Superior temporal gyrus (tissue), 1 donor: ENCODE data around the gene ANO1.
"Not testable (repeated sequence)": the region's sequence is repeated elsewhere in the genome, so short reads cannot be mapped to it uniquely, and the experiment has no call there.

ENCODE experiments used
- DNase-seq: peaks from one replicate; pipeline ENCODE4 v3.0.0-alpha.2; 2016; ENCODE audit errors: extremely low spot score

Gene ANO1

GRCh38 chr11:70209391-70209912 is 131.3 kb downstream of the ANO1 start:
- DNase-seq: no peak

GRCh38 chr11:70210051-70210501 is 132.0 kb downstream of the ANO1 start:
- no peak for DNase-seq

DNA sequence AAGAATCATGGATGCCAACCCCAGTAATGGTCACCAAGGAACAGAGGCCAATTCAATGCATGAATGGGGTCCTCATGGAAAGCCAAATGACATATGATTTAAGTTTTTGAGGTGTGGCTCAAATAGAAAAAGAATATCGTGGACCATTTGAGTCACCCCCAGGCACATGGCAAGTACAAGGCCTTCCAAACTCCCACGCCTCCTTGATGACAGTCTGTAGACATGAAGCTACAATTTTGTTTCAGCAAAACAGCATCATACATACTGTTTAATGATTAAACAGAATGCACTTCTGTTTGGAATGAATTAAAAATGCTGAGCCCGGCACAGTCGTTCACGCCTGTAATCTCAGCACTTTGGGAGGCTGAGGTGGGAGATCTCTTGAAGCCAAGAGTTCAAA is 132.4 kb downstream of the ANO1 start:
- DNase-seq: no peak

GRCh38 chr11:70212227-70212811 is 134.2 kb downstream of the ANO1 start:
- DNase-seq: no peak

DNA sequence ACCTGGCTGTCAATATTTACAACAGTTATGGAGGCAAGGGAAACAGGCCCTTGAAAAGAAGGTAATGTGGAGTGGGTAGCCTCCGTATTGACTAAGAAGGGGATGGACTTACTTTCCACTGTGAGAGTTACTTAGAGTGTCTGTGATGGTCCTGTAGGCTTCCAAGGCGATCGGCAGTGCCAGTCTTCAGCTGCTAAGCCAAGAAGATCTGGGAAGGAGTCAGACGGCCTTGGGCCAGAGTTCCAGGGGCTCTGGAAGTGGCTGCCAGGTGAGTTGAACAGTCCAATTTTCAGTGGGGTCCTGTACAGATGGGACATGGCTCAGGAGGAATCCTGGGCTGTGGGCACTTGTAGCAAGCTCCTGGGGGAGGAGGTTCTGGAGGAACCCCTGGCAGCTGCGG is 139.3 kb downstream of the ANO1 start:
- not testable (repeated sequence) for DNase-seq

DNA sequence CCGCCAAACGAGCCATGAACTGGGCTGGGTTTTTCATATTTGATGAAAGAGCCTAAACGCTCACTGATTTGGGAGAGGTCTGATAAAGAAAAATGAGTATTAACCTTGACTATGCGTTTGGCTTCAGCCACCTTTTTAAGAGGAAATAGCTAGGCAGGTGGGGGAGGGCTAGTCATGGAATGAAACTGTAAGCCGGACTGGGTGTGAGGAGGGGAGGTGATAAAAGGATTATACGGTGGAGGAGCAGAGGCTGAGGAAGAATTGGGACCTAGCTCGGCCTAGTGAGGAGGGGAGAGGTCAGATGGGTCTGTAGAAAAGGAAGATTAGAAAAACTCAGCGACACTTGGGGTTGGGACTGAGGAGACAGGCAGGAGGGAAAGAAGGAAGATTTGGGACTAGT is 140.0 kb downstream of the ANO1 start:
- not testable (repeated sequence) for DNase-seq

GRCh38 chr11:70220136-70220535 is 142.0 kb downstream of the ANO1 start:
- DNase-seq: no peak

- no peak for DNase-seq
Measured at GRCh38 chr11:70220920-70221319, 142.8 kb downstream of the ANO1 start.

- no peak for DNase-seq
Measured at GRCh38 chr11:70225681-70226177, 147.6 kb downstream of the ANO1 start.

GRCh38 chr11:70226183-70226582 is 148.1 kb downstream of the ANO1 start:
- DNase-seq: no peak

DNA sequence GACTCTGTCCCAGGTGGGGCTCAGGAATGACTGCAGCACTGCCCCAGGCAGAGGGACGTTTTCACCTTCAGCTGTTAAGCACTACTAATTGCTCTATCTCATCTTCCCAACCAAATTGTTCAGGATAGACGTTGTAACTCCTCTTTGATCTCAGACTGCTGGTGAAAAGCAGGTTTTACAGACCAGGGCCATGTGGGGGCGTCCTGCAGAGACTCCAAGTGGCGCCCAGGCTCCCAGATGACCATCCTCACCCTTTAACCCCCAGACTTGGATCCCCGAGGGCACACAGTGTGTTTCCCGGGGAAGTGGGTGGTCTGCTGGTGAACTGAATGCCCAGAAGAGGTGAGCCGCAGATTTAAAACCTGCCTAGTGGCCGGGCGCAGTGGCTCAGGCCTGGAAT is 148.8 kb downstream of the ANO1 start:
- DNase-seq: no peak

- DNase-seq: no peak
Measured at GRCh38 chr11:70229737-70230136, 151.6 kb downstream of the ANO1 start.

DNA sequence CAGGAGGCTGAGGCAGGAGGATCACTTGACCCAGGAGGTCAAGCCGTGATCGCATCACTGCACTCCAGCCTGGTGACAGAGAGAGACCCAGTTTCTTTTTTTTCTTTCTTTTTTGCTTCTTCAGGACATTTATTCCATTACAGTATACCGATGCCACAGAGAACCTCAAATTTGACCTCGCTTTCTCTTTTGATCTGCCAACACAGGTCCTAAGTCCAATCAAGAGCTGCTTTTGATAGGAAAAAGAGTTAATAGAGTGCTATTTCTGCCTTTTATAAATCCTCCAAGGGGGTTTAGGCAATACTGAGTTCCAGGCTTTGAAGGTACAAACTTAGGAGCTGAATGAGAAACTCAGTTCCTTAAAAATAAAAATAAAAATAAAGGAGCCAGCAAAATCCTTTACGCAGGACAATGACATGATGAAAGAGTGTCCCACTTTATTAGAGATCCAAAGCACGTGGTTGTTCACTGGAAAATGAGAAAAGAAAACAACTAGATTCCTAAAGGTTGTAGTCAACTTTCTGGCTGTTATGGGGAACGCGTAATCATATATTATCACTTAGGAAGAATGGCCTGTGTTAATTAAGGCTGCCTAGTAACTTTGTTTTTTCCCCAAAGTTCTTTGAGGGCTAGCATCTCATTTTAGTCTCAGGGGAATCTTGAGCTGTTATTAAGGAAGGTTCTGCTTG is 152.2 kb downstream of the ANO1 start:
- DNase-seq: no peak

DNA sequence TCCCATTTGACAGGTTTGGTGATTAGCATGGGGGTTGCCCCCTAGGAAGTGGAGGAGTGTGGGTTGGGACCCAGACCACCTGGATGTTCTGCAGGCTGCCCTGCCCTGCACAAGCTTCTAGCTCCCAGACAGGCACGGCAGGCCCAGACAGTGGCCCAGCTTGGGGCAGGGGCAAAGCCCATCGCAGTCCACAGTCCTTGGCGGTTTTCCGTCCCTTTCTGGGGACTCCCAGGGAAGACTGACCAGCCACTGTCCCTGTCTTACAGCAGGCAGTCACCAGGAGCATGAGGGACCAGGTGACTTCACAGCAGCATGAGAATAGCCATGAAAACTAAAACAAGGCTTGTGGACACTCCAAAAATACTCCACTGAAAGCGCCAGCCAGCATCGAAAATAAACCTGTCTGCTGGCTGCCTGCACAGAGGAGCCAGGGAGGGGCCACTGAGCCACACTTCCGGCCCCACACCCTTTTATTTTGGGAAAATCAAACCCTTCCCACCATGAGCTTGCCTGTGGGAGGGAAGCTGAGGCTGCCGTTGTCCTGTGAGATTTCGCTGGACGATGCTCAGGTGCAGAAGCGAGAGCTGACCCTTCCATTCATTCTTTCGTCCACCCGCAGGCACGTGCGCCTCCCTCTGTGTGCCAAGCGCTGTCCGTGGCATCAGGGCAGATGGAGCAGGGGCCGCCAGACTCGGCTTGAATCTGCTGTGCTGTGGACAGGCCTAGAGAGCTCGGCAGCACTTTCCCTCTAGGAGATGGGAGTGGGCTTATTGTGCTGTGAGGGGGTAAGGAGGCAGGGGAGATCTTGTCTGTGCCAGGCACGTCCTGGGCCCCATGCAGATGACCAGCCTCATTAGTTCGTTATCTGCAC is 153.0 kb downstream of the ANO1 start:
- no peak for DNase-seq

DNA sequence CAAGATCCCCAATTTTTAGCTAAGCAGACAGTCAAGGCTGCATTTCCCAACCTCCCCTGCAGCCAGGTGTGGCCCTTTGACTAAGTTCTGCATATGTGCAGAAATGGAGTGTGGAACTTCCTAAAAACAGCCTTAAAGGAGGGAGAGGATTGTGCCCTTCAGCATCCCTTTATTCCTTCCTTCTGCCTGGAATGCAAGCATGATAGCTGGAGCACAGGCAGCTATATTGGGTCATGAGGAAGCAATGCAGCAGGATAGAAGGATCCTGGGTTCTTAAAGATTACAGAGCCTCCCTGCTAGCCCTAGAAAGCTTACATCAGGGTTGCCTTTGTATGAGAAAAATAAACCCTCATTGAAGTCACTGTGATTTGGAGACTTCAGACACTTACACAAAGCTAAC is 154.9 kb downstream of the ANO1 start:
- no peak for DNase-seq

DNA sequence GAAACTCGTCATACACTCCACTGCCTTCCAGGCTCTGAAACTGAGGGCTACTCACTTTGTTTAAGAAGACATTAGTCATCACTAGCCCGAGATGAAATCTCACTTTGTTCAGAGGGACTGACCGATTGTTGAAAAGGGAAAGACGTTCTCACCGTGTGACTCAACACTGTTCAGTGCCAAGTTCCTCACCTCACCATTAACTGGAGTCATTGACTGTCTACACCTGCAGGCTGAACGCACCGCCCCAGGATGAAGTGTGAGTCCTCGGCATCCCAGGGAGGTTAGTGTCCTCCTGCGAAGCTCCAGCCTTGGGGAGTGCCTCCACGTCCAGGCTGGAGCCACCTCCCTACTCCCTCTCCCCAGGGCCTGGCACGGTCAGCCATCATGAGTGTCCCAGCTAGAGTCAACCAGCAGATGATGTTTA is 155.4 kb downstream of the ANO1 start:
- no peak for DNase-seq

DNA sequence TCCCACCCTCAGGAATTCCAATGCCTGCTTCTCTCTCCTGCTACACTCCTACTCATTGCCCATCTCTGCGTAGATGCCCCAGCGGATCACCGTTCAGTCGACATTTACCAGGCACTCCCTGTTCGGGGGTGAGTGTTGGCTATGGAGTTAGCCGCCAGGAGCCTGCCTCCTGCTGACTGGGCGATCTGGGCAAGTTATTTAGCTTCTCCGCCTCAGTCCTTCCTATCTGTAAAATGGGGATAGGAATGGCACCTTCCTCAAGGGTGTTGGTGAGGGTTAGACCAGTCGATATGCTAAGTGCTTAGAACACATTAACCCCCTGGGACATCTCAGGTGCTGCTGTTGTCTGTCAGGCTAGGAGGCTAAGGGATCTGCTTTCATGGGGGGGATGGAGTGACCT is 155.8 kb downstream of the ANO1 start:
- DNase-seq: no peak
